Muscle layer of duodenum (tissue), 2 donors: ENCODE results near the gene SIAH2.
A peak's percentile ranks its signal among the peaks of the same experiment; 100 is the strongest.

Source experiments
- H3K27ac ChIP-seq: one replicate; pipeline ENCODE4 v1.7.0; 2013; ENCODE audit warnings: mild to moderate bottlenecking, low read length
- H3K27me3 ChIP-seq: one replicate; pipeline ENCODE4 v1.7.0; 2013; ENCODE audit warnings: low read depth, mild to moderate bottlenecking, control low read depth, low read length
- H3K36me3 ChIP-seq, 2 donors: one replicate each; pipeline ENCODE4 v1.7.0; 2013; ENCODE audit warnings: low read length in 2 of 2, control low read depth in 1 of 2, mild to moderate bottlenecking in 1 of 2; ENCODE audit not compliant: insufficient read depth in 2 of 2, control insufficient read depth in 1 of 2
- H3K4me1 ChIP-seq, 2 donors: one replicate each; pipeline ENCODE4 v1.7.0; 2013; ENCODE audit warnings: low read length in 2 of 2, mild to moderate bottlenecking in 2 of 2, control low read depth in 1 of 2, moderate library complexity in 1 of 2; ENCODE audit not compliant: insufficient read depth in 2 of 2, control insufficient read depth in 1 of 2
- H3K4me3 ChIP-seq, 2 donors: one replicate each; pipeline ENCODE4 v1.7.0; 2013; ENCODE audit warnings: low read length in 2 of 2, low read depth in 1 of 2, mild to moderate bottlenecking in 1 of 2
- H3K9me3 ChIP-seq, 2 donors: one replicate each; pipeline ENCODE4 v1.7.0; 2013; ENCODE audit warnings: low read length in 2 of 2, control low read depth in 1 of 2, mild to moderate bottlenecking in 1 of 2; ENCODE audit not compliant: control insufficient read depth in 1 of 2
- donor health status: healthy.

The SIAH2 gene

DNA sequence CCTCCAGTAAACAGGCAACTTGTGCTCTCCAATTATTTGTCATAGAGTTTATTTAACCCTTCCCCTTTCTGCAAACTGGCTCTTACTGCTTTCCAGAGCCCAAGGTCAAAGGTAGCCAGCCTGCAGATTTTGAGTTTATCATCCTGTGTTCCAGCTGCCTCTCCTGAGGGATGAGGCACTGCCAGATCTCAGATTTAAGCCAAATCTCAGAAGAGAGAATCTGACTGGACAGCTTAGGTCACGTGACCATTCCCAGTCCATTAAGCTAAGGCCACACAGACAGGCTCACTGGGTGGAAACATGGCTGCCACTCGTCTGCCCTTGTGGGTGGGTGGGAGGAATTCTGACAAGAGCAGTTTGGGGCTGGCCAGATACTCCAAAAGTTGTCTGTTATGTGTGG lies 8.6 kb upstream of the SIAH2 start:
- H3K27me3 ChIP-seq = no peaks in the 10 kb centered on the region
- no peak overlapping the region for H3K27ac ChIP-seq
- no peak overlapping the region for H3K4me3 ChIP-seq
- no peaks in the 10 kb centered on the region for H3K4me1 ChIP-seq
- no peaks in the 10 kb centered on the region for H3K36me3 ChIP-seq
- H3K9me3 ChIP-seq = no peaks in the 10 kb centered on the region

DNA sequence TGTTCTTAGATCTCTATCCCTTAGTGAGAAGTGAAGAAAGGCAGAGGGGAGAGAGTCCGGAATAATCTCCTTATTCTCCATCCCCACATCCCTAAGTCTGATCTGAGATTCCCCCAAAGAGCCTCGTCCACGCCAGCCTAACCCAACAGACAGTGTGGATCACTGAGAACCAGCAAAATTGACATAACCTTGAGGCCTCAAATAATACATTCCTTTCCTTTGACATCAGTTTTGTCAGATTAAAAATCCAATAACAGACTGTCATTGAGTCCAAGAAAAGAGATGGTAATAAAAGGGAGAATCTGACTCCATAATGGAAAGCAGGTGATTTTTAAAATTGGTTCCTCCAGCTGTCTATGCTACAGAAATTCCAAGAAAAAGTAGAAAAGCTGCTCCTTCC lies 7.7 kb upstream of the SIAH2 start:
- no peaks in the 10 kb centered on the region for H3K9me3 ChIP-seq
- no peak overlapping the region for H3K27ac ChIP-seq
- no peak overlapping the region for H3K4me3 ChIP-seq
- no peaks in the 10 kb centered on the region for H3K36me3 ChIP-seq
- no peaks in the 10 kb centered on the region for H3K27me3 ChIP-seq
- no peaks in the 10 kb centered on the region for H3K4me1 ChIP-seq

DNA sequence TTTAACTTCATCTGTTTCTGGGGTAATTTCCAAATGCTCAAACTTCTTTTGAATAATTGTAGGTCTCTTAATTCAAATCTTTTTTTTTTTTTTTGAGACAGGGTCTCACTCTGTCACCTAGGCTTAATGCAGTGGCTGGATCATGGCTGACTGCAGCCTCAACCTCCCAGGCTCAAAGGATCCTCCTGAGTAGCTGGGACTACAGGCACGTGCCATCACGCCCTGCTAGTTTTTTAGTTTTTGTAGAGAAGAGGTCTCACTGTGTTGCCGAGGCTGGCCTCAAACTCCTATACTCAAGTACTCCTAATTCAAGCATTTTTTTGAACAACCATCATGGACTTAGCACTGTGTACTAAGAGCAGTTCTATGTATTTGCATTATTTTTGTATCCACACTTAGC lies 3.8 kb upstream of the SIAH2 start:
- no peaks in the 10 kb centered on the region for H3K36me3 ChIP-seq
- no peak overlapping the region for H3K27ac ChIP-seq
- no peaks in the 10 kb centered on the region for H3K27me3 ChIP-seq
- no peaks in the 10 kb centered on the region for H3K9me3 ChIP-seq
- H3K4me1 ChIP-seq = no peaks in the 10 kb centered on the region
- no peak overlapping the region for H3K4me3 ChIP-seq

DNA sequence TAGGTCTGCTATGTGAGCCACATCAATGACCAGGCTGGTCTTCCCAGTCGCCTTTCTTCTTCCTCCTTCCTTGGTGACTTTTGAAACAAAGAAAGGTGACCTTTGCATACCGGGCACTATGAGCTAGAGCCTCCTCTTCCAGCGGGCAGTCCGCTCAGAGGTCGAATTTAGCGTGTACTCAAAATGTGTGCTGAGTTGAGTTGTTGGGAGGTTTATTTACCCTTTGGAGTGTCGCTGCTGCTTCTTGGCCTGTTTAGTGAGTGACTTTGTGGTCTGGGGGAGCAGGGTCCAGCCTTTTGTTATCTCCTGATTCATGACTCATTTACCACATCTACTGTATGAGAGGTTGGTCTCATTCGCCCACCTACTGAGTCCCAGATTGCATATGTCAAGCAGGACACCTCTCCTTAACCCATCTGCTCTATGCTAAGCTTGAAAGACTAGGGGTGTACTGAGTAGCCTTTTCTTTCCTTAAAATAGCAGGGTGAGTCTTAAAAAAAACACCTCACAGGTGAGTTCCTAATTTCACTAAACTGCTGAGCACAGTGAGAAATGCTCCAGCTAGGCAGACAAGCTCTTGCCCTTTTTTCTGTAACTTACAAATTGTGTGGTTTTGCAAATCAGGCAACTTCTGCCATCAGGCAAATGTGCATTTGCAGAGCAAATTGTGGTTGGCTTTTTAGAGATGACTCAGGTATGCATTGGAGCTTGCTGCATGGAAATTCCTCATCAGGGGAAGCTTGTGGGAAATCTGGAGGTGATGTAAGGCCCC lies 3.2 kb upstream of the SIAH2 start:
- Histone ChIP-seq H3K4me1 (peaks cover 3 to 4% of the 10 kb centered on the region in 2 donors), H3K27me3 (no peaks in the 10 kb centered on the region), H3K27ac (no peak overlapping the region), H3K9me3 (no peaks in the 10 kb centered on the region), H3K36me3 (no peaks in the 10 kb centered on the region), H3K4me3 (no peak overlapping the region)

DNA sequence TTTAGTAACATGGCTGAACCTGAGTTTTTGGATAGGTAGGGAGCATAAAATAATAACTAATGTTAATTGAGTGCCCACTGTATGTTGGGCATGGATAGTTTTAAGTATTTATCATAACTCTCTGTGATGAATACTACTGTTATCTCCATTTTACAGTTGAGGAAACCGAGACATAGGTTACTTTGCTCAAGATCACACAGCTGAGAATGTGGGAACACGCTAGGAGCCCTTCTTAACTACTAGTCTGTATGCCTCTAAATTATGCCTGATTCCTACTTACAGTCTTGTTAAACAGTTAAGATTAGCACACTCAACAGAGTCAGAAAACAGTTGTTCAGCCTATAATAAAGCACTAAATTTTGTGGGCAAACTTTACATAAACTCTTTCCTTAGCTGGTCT lies 2.0 kb upstream of the SIAH2 start:
- no peaks in the 10 kb centered on the region for H3K36me3 ChIP-seq
- H3K4me3 ChIP-seq = no peak overlapping the region
- no peaks in the 10 kb centered on the region for H3K9me3 ChIP-seq
- H3K4me1 ChIP-seq = peaks cover 8 to 14% of the 10 kb centered on the region in 2 donors
- no peaks in the 10 kb centered on the region for H3K27me3 ChIP-seq
- no peak overlapping the region for H3K27ac ChIP-seq

DNA sequence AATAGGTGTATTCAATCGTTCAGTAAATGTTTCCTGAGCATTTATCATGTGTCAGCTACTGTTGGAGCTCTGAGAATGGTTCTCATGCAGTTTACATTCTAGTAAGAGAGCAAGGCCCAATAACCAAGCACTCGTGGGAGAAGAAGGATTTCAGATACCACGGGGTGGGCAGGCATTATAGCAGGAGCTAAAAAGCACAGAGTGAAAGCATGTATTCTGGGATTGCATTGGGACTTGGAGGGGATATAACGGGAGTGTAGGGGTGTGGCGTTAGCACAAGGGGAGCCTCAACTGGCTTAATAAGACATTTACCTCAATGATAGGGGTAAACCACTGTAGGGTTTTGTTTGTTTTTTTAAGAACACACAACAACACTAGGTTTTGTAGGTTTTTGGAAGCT lies 1.6 kb upstream of the SIAH2 start:
- H3K27ac ChIP-seq = peak overlapping the region; percentile 97
- no peaks in the 10 kb centered on the region for H3K36me3 ChIP-seq
- peak overlapping the region in 1 of 2 donors; percentile 75 for H3K4me3 ChIP-seq
- peaks cover 12 to 18% of the 10 kb centered on the region in 2 donors for H3K4me1 ChIP-seq
- H3K9me3 ChIP-seq = no peaks in the 10 kb centered on the region
- H3K27me3 ChIP-seq = no peaks in the 10 kb centered on the region

DNA sequence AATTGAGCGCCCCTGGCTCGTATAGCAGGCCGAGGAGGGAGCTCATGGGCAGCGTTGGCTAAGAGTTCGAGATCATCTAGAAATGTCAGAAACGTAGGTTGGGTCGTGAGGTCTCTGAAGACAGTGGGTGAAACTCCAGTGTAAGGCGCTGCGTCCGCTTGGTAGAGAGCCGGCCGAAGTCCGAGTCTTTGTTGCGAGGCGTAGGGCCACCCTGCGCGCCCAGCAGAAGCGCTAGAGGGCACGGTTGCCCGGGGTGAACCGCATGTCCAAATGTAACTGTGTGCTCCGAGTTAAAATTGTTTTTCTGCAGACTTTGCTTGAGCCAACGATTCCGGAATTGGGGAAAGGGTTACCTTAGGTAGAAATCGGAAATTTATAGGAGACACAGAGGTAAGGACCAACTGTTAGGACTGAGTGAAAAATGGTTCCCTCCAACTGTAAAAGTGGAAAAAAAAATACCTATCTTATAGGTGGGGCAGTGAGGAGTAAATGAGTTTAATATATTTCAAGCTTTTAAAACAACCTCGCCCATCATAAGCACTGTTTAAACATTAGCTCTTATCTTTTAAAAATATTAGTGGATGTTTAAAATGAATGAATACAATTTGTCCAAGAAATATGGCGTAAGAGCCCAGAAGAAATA lies 993 bp upstream of the SIAH2 start:
- Histone ChIP-seq H3K4me1 (peaks cover 16 to 18% of the 10 kb centered on the region in 2 donors), H3K36me3 (no peaks in the 10 kb centered on the region), H3K9me3 (no peaks in the 10 kb centered on the region), H3K4me3 (peak overlapping the region; percentile 75 to 87), H3K27ac (peak overlapping the region; percentile 97), H3K27me3 (no peaks in the 10 kb centered on the region)

DNA sequence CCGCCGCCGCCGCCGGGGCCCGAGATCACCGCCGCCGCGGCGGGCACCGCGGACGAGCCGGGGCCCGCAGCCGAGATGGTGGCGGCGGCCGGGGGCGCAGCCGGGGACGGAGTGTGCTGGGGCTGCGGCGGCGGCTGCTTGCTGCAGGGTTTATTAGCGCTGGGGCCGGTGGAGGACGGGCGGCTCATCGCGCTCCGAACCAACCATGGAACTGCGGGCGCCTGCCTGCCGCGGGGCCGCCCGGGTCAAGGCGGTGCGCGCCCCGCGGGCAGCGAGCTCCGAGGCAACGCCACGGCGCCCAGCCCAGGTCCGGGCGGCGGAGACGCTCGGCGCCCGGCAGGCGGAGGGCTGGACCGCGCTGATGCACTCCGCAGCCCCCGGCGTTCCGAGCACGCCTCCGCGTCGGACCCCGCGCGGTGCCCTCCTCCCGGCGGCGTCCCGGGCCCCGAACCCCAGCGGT lies 277 bp downstream of the SIAH2 start:
- no peaks in the 10 kb centered on the region for H3K27me3 ChIP-seq
- no peaks in the 10 kb centered on the region for H3K9me3 ChIP-seq
- H3K4me3 ChIP-seq = peak overlapping the region; percentile 87 to 88
- peaks cover 16 to 23% of the 10 kb centered on the region in 2 donors for H3K4me1 ChIP-seq
- no peaks in the 10 kb centered on the region for H3K36me3 ChIP-seq
- H3K27ac ChIP-seq = no peak overlapping the region

DNA sequence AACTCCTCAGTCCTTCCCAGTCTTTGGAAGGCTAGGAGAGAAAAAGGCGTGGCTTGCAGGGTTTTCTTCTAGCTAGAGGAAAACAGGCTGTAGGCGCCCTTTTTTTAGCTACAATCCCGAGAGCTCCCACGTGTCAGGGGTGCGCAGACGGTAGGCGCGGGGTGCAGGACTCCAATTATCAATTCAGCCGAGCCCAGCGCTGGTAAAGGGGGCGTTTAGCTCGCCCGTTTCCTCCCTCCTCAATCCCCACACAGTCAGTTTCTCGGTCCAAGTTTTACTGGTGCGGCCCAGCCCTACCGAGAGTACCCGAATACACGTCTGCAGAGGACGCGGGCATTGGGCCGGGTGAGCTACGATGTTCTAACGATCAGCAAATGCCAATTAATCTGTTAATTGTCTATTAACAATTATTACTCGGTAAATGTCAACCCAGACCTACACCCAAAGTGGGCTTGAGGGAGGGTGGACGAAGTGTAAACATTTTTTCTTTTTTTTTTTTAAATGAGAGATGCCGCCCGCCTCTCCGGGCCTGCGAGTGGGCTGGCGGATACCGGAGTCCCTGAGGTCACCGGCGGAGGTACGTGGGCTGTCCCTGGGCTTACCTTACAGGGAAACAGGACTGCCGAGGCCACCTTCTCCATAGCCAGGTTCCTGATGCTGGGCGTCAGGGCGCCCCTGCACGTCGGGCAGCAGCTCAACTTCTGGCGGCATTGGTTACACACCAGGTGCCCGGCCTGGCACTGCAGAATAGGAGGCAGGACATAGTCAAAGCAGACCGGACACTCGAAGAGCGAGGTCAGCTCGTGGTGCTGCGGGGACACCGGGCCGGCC lies 923 bp downstream of the SIAH2 start:
- Histone ChIP-seq H3K4me3 (peak overlapping the region; percentile 87 to 88), H3K27ac (peak overlapping the region; percentile 90), H3K9me3 (no peaks in the 10 kb centered on the region), H3K27me3 (no peaks in the 10 kb centered on the region), H3K4me1 (peaks cover 16 to 27% of the 10 kb centered on the region in 2 donors), H3K36me3 (no peaks in the 10 kb centered on the region)

DNA sequence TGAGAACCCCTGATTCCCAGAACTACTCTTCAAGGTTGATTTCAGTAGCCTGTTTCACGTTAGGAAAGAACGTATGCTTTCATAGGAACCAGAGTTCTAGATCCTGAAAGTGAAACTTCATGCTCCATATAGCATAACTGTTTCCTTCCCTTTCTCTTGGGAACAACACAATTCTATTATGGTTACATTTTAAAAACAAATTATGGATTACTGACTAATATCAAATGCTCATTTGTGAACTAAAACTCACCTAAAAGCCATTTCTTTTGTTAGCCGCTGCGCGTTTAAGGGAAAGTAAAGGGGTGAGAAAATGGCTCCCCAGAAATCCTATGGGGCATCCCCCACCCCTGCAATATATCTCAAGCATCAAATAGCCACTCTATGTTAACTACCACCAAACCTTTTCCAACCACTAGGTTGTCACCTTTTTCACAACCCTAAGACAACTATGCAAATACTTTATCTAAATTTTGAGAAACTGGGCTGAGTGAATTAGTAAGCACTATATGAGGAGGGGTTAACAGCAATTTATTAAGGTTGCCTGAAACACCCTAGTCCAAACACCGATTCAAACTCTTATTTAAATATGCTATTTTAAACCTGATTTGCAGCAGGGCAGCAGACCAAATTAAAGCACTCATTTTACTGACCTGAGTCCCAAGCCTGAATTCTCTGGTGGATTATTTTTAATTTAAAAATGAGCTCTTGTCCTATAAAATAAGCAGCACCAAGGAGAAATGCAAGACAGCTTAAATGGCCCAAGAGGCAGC lies 2.4 kb downstream of the SIAH2 start:
- Histone ChIP-seq H3K4me1 (peaks cover 25 to 27% of the 10 kb centered on the region in 2 donors), H3K36me3 (no peaks in the 10 kb centered on the region), H3K9me3 (no peaks in the 10 kb centered on the region), H3K27me3 (no peaks in the 10 kb centered on the region), H3K4me3 (peak overlapping the region; percentile 87 to 88), H3K27ac (peak overlapping the region; percentile 90)
